ENCODE measurements around the gene SLC12A7. TPM values are rescaled to one million over a fixed set of nuclear protein-coding genes. Genes with fewer than 3 reads are reported as not detected.
A peak's percentile ranks its signal among the peaks of the same experiment; 100 is the strongest.

SLC12A7 gene
- total and polyA plus RNA-seq, 2 of the 13 experiments (the other 11 are each of a cell fraction or from before 2014, with no cell fraction given) = 14.0 to 18.5 TPM

DNA sequence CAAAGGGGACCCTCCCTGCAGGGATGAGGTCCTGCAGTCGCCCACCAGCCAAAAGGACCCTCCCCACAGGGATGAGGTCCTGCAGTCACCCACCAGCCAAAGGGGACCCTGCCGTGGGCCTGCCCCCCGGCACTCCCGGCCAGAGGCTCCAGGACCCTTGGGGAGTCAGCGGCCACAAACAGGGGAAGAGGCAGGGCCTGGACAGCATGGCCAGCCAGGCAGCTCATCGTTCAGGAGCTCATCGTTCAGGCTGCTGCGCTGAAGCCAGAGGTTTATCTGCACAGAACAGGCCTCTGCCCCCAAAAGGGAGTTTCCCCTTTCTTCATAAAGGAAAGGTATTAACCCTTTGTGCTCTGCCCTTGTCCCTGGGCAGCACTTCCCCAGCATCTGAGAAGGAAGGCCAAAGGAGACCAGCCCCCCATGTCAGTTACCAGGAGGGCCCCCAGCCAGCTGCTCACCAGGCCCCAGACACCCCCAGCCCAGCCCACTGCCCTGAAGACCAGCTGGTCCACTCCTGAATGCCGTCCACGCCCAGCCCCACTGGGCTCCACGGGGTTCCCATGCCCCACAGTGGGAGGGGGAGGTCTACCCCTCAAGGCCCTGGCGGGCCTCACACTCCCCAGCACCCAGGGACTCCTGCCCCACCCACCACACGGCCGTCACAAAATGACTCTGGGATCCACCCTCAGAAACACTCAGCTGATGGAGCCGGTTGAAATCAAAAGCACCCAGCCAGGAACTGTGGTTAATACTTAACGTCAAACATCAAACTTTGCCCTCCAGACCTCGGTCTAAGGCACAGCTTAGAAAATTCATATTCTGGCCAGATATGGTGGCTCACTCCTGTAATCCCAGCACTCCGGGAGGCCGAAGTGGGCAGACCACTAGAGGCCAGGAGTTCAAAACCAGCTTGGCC, 6.3 kb downstream of the SLC12A7 start (continued):
- TF ChIP-seq, protein P1, sequence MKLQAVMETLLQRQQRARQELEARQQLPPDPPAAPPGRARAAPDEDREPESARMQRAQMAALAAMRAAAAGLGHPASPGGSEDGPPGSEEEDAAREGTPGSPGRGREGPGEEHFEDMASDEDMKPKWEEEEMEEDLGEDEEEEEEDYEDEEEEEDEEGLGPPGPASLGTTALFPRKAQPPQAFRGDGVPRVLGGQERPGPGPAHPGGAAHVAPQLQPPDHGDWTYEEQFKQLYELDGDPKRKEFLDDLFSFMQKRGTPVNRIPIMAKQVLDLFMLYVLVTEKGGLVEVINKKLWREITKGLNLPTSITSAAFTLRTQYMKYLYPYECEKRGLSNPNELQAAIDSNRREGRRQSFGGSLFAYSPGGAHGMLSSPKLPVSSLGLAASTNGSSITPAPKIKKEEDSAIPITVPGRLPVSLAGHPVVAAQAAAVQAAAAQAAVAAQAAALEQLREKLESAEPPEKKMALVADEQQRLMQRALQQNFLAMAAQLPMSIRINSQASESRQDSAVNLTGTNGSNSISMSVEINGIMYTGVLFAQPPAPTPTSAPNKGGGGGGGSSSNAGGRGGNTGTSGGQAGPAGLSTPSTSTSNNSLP (IDR thresholded peaks at IDR 0.05; ENCODE audit: low read depth, low read length) = peak; percentile 75
- TF ChIP-seq ELF3 (CRISPR knock-in tag; IDR thresholded peaks at IDR 0.05) (peak; percentile 59; the same call in 1 of the 2 replicates), GPN1 (CRISPR knock-in tag; IDR thresholded peaks at IDR 0.05; ENCODE audit: borderline replicate concordance) (no peak), ZNF556 (CRISPR knock-in tag; IDR thresholded peaks at IDR 0.05; ENCODE audit: borderline replicate concordance) (no peak; the same call in 1 of the 2 replicates), ZNF724P (CRISPR knock-in tag; IDR thresholded peaks at IDR 0.05; ENCODE audit: borderline replicate concordance) (0 out of 2 replicates have a peak, but pooled peaks have one; percentile 23), KDM4B (CRISPR knock-in tag; IDR thresholded peaks at IDR 0.05) (no peak), ZNF562 (CRISPR knock-in tag; IDR thresholded peaks at IDR 0.05; ENCODE audit: borderline replicate concordance) (no peak), ZZZ3 (CRISPR knock-in tag; IDR thresholded peaks at IDR 0.05; ENCODE audit: borderline replicate concordance) (no peak), ATF1 (CRISPR knock-in tag; IDR thresholded peaks at IDR 0.05) (no peak; the same call in 1 of the 2 replicates)
- TF ChIP-seq, protein P2, sequence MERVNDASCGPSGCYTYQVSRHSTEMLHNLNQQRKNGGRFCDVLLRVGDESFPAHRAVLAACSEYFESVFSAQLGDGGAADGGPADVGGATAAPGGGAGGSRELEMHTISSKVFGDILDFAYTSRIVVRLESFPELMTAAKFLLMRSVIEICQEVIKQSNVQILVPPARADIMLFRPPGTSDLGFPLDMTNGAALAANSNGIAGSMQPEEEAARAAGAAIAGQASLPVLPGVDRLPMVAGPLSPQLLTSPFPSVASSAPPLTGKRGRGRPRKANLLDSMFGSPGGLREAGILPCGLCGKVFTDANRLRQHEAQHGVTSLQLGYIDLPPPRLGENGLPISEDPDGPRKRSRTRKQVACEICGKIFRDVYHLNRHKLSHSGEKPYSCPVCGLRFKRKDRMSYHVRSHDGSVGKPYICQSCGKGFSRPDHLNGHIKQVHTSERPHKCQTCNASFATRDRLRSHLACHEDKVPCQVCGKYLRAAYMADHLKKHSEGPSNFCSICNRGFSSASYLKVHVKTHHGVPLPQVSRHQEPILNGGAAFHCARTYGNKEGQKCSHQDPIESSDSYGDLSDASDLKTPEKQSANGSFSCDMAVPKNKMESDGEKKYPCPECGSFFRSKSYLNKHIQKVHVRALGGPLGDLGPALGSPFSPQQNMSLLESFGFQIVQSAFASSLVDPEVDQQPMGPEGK (CRISPR knock-in tag; IDR thresholded peaks at IDR 0.05) = peak; percentile 87
- TF ChIP-seq, protein P3, sequence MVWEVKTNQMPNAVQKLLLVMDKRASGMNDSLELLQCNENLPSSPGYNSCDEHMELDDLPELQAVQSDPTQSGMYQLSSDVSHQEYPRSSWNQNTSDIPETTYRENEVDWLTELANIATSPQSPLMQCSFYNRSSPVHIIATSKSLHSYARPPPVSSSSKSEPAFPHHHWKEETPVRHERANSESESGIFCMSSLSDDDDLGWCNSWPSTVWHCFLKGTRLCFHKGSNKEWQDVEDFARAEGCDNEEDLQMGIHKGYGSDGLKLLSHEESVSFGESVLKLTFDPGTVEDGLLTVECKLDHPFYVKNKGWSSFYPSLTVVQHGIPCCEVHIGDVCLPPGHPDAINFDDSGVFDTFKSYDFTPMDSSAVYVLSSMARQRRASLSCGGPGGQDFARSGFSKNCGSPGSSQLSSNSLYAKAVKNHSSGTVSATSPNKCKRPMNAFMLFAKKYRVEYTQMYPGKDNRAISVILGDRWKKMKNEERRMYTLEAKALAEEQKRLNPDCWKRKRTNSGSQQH (CRISPR knock-in tag; IDR thresholded peaks at IDR 0.05; ENCODE audit: low read depth) = peak; percentile 63; the same call in 1 of the 2 replicates
- TF ChIP-seq, protein P4, sequence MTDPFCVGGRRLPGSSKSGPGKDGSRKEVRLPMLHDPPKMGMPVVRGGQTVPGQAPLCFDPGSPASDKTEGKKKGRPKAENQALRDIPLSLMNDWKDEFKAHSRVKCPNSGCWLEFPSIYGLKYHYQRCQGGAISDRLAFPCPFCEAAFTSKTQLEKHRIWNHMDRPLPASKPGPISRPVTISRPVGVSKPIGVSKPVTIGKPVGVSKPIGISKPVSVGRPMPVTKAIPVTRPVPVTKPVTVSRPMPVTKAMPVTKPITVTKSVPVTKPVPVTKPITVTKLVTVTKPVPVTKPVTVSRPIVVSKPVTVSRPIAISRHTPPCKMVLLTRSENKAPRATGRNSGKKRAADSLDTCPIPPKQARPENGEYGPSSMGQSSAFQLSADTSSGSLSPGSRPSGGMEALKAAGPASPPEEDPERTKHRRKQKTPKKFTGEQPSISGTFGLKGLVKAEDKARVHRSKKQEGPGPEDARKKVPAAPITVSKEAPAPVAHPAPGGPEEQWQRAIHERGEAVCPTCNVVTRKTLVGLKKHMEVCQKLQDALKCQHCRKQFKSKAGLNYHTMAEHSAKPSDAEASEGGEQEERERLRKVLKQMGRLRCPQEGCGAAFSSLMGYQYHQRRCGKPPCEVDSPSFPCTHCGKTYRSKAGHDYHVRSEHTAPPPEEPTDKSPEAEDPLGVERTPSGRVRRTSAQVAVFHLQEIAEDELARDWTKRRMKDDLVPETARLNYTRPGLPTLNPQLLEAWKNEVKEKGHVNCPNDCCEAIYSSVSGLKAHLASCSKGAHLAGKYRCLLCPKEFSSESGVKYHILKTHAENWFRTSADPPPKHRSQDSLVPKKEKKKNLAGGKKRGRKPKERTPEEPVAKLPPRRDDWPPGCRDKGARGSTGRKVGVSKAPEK (CRISPR knock-in tag; IDR thresholded peaks at IDR 0.05; ENCODE audit: borderline replicate concordance) = no peak
- TF ChIP-seq, protein P5, sequence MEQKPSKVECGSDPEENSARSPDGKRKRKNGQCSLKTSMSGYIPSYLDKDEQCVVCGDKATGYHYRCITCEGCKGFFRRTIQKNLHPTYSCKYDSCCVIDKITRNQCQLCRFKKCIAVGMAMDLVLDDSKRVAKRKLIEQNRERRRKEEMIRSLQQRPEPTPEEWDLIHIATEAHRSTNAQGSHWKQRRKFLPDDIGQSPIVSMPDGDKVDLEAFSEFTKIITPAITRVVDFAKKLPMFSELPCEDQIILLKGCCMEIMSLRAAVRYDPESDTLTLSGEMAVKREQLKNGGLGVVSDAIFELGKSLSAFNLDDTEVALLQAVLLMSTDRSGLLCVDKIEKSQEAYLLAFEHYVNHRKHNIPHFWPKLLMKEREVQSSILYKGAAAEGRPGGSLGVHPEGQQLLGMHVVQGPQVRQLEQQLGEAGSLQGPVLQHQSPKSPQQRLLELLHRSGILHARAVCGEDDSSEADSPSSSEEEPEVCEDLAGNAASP (CRISPR knock-in tag; IDR thresholded peaks at IDR 0.05; ENCODE audit: borderline replicate concordance) = peak; percentile 63; the same call in 1 of the 2 replicates
